ENCODE results near the gene SEMA3D.

Gene SEMA3D

DNA sequence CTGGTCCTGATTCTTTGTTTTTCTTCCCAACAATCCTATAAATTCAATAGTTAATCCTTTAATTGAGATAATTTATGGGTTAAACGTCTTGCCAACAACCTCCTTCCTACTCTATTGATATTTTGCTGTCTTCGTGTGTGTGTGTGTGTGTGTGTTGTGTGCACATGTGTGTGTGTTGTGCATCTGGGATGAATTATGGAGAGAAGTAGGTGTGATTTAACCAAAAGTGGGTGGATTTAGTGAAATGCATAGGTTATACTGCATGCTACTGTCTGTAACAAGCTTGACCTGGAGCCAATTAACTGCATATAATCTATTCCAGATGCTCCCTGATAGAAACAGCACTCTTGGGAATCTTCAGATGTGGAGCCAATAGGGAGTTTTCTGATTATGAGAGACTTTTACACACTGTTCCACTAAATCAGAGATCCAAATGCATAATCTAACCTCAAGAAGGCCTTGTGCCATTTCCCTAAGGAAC, 61.2 kb downstream of the SEMA3D start:
- no peak for DNase-seq (ENCODE audit: low spot score)

DNA sequence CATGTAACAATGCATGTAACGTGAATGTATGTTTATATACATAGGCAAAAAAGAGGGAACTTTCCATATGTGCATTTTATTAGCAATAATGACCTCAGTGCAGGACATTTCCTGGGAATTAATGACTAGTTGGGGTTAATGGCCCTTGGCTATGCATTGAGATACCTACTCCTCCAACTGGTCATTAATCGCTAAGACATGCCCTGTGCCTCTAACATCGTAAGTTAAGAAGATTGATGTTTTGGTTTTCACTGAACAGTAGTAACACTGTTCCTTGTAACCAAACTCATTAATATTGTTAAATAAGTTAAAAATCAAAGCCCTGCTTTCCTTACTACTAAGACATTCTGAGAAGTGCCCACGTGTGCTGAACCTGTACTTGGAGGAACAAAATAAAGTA, 61.7 kb downstream of the SEMA3D start:
- no peak for DNase-seq (ENCODE audit: low spot score)

DNA sequence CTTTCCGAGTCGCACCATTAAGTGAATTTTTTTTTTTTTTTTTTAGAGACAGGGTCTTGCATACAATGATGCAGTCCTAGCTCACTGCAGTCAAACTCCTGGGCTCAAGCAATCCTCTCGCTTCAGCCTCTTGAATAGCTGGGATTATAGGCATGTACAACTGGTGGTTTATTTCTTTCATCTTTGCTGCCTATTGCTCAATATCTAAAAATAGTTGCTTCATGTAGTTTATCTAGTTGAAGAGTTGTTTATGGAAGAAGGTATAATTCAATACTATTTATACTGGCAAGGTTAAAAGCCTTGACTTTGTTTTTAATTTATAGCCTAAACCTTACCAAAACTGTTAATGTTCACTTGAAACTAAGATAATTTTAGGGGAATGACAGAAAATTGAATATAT, 66.9 kb downstream of the SEMA3D start:
- no peak for DNase-seq (ENCODE audit: low spot score)

GRCh38 chr7:85115862-85116261, 71.0 kb downstream of the SEMA3D start:
- no peak for DNase-seq (ENCODE audit: low spot score)

GRCh38 chr7:85115006-85115405, 71.8 kb downstream of the SEMA3D start:
- no peak for DNase-seq (ENCODE audit: low spot score)

- peak; percentile 25 for DNase-seq (ENCODE audit: low spot score)
Measured at GRCh38 chr7:85114342-85114741, 72.5 kb downstream of the SEMA3D start.

DNA sequence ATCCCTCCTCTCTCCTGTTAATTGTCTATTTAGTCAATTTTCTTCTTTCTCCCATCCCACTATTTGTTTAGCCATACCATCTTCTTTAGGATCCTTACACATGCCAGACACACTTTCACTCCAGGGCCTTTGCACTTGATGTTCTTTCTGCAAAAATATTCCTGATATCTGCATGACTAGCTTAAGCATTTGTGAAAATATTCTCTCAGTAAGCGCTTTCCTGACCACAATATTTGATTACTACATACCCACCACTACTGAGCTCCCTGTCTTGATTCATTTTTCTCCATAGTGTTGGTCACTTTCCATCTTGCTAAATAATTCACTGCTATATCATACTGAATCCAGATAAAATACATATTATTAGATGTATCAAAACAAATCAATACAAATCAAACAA, 75.1 kb downstream of the SEMA3D start:
- no peak for DNase-seq (ENCODE audit: low spot score)

DNA sequence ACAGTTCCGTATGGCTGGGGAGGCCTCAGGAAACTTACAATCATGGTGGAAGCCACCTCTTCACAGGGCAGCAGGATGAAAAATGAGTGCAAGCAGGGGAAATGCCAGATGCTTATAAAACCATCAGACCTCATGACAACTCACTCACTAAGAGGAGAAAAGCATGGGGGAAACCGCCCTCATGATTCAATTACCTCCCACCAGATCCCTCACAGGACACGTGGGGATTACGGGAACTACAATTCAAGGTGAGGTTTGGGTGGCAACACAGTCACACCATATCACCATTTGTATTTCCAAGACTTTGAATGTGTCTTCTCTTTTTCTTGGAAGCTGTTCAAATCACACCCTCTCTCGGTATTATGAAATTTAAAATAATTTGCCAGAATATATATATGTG, 80.1 kb downstream of the SEMA3D start:
- no peak for DNase-seq (ENCODE audit: low spot score)

DNA sequence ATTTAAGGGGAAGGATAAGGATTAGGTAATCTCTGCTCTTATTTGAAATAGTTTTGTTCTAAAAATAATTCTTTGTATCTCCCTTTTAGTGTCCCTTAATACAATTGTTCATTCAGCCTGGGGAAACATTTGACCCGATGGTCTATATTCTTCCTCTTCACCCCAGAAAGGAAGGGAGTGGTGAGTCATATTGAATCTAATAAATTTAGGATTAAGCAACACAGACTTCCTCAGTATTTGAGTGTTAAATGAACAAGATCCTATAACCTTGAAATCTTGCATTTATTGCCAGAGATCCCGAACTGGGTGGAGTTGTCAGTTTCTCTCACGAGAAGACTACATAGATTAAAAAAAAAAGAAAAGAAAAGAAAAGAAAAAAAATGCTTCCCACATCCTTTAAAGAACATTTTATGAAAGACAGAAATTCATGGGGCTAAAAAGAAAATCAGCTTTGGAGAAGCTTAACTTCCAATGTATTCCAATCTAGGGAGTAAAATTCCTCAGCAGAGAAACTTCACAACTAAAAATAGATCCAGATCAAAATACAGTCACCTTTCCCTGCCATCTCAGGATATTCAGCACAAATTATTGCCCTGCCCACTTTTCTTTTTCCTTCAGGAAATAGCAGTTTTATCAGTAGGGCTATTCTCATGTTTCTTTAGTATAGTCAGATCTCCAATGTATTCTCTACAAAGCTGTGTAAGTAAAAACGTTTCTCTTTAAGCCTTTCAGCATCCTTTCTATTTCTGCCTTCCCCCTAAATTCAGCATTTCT, 82.2 kb downstream of the SEMA3D start:
- peak; percentile 35 for DNase-seq (ENCODE audit: low spot score)

- DNase-seq (ENCODE audit: low spot score) = no peak
Measured at GRCh38 chr7:85103962-85104361, 82.9 kb downstream of the SEMA3D start.

DNA sequence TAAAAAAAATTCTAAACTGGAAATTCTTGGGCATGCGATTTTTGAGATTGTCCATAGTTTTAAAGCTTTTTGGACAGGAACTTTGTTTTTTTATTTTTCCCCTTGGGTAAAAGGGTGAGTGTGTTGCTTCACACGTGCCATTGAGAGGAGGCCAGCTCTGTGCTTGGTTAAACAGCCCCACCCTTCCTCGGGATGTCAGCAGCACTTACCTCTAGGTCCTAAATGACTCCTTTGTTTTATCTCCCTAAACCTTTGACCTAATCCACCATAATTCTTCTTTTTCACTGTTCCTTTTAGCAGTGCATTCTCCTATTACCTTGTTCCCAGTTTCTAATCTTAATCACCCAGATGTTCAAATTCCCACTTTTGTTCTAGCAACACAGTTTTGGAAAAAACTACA, 83.5 kb downstream of the SEMA3D start:
- DNase-seq (ENCODE audit: low spot score) = peak; percentile 44

DNA sequence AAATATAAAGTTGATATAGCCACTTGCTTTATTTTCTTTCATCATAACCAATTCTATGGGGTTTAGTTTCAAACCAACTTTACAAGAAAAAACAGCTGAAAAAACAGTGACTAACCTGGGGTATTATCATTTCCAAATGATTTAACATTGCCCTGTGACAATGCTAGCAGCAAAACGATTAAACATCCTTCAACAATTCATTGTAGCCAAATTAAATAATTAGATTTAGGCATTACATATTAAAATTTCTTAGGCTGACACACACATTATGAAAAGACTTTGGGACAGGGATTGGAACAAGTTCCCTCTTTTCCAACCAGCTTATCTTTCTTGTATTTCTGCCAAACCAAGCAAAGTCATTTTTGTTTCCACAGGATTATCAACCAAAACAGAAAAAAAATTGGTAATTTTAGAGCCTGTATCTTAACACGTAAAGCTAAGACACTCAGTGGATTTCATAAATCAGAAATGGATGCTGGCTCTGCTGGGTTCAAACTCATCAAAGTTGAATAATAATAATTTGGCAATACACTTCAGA, 84.0 kb downstream of the SEMA3D start:
- no peak for DNase-seq (ENCODE audit: low spot score)

DNA sequence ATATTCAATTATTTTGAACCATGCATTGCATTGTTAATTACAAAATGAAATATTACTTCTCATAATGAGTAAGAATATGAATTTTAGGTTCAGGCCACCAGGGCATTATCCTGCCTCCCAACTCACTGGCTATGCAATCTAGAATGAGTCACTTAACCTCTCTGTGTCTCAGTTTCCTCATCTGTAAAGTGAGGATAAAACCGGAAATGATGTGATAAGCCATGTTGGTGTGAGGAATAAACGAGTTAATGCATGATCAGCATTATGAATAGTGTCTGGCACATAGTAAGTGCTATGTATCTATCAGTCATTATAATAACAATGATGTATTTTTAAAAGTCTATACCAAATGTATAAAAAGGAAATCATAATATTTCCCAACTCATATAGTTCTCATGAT, 85.5 kb downstream of the SEMA3D start:
- no peak for DNase-seq (ENCODE audit: low spot score)

DNA sequence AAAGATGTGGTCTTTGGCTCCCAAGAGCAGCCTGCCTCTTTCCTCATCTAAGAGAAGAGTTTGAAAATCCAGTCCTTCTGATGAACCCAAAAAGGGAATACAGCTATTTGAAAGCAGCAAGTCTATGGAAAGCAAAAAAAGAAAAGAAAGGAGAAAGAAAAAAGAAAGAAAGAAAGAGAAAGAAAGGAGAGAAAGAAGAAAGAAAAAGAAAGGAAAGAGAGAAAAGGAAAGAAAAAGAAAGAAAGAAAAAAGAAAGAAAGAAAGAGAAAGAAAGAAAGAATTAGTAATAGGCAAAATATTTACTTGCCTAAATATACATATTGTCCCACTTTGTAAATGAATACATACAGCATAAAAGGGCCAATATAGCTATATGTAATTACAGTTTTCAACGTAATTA, 89.0 kb downstream of the SEMA3D start:
- DNase-seq (ENCODE audit: low spot score) = no peak

- DNase-seq (ENCODE audit: low spot score) = no peak
Measured at GRCh38 chr7:85095806-85096205, 91.0 kb downstream of the SEMA3D start.

DNA sequence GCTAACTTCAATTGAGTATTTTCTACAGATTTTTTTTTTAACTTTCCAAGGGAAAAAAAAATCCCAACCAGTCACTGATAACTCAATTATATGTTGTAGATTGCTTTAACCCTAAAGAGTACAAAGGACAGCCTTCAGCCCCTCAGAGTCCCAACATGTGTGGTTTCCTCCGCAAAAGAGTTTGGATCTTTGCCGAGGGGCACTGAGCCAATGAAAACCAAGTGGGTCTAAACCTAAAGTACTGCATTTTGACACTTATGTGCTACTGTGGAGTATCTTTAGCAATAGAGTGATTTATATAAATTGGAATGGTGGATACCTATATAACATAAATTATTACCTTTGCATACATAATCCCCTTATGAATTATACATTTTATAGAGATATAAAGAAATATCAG, 91.5 kb downstream of the SEMA3D start:
- DNase-seq (ENCODE audit: low spot score) = no peak

GRCh38 chr7:85094046-85094725, 92.7 kb downstream of the SEMA3D start:
- DNase-seq (ENCODE audit: low spot score) = no peak

GRCh38 chr7:85091565-85091928, 95.3 kb downstream of the SEMA3D start:
- no peak for DNase-seq (ENCODE audit: low spot score)

DNA sequence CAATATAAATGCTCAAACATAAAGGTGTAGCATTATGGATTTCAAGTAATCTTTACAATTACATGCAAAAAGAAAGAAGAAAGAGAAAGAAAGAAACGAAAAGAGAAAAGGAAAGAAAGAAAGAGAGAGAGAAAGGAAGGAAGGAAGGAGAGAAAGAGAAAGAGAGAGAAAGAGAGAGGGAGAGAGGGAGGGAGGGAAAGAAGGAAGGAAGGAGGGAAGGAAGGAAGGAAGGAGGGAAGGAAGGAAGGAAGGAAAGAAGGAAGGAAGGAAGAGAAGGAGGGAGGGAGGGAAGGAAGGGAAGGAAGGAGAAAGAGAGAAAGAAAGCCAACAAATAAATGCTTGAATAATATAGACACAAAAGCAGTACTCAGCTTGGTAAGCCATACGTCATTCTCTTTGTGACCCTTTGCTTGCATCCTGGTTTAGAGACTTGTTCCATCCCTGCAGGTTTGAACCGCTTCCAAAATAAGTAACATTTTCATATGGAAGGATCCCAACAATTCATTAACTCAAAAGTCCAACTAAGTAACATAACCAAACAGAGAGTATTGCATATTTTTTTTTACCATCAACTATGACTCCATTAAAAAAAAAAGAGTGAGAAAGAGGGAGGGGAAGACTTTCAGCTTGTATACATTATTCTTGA, 95.8 kb downstream of the SEMA3D start:
- DNase-seq (ENCODE audit: low spot score) = no peak

DNA sequence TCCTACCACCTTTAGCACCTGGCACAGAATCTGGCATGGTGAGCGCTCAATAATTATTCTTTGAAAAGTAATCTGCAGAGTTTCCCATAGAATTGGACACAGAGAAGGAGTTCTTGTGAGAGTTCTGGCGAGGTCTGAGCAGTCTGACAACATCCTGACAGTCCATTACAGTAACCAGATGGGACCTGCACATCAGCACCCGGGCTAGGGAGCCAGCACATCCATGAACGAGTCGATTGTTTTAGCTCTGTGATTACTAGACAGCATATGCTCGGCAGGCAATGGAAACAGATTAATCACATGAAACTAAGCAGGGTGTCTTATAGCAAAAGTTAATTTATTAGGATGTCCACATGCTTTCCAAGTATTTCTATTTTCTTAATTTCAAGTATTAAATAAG, 96.7 kb downstream of the SEMA3D start:
- no peak for DNase-seq (ENCODE audit: low spot score)

DNA sequence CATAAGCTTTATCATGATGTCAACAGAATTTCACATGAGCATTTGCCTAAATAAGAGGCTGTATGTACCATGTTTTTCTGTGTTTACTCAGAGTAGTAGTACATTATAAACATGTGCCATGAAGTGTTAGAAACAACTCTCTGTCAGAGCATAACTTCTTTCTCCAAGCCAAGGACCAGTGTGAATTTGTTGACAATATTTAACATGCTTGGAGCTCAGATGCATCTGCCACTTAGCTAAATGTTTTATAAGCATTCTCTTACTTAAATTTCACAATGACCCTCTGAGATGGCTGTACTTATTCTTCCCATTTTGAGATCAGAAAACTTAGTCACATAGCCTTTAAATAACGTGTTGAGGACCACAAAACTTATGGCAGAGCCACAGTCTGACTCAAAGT, 105.0 kb downstream of the SEMA3D start:
- no peak for DNase-seq (ENCODE audit: low spot score)

GRCh38 chr7:85081392-85081791, 105.5 kb downstream of the SEMA3D start:
- DNase-seq (ENCODE audit: low spot score) = no peak

DNA sequence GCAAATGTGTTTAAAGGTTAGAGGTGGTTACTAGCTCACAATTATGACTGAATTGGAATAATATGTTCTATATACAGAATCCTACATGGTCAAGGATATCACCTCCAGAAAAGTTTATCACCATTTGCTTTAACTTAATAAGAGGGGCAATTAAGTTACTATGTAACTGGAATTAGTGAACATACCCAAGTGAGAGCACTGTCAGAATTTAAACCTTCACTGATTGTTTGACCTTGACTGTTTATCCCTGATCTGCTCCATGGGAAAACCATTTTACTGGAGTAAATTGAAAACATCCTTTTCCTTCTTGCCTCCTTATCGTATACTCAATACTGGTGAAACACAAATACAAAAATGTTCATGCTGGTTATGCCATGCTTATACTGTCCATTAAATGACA, 107.4 kb downstream of the SEMA3D start:
- DNase-seq (ENCODE audit: low spot score) = no peak
